NCI-H526 treated with DMSO at 0.1 percent for 48 hours (cell line): ENCODE results near the gene RGS17.
"Not testable (repeated sequence)": the region's sequence is repeated elsewhere in the genome, so short reads cannot be mapped to it uniquely, and the experiment has no call there.

ENCODE experiments used
- DNase-seq: peaks from one replicate; lab custom pipeline; 2025; lab: John Stamatoyannopoulos, UW

The RGS17 gene

GRCh38 chr6:153032255-153032882, 98.7 kb downstream of the RGS17 start:
- no peak for DNase-seq

- no peak for DNase-seq
Observed at GRCh38 chr6:153031335-153031955, 99.6 kb downstream of the RGS17 start.

- no peak for DNase-seq
Observed at GRCh38 chr6:153028963-153029362, 102.1 kb downstream of the RGS17 start.

DNA sequence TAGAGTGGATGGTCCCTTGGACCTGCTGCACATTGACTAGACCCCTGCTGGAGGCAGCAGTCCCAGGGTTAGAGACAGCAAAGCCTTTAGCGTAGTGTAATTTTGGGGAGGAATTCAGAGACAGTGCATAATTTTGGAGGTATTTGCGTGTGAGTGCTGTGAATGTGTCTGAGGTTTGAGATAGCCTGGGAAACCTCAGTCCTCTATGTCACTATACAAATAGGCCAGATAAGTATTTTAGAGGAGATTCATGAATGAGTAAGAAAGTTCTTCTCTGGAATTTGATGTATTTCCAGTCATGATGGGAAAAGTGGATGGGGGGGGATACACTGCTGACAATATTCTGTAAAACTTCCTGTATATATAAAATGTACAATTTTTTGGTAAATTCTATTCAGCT, 102.8 kb downstream of the RGS17 start:
- DNase-seq, result no peak

GRCh38 chr6:153027480-153027879, 103.6 kb downstream of the RGS17 start:
- no peak for DNase-seq

DNA sequence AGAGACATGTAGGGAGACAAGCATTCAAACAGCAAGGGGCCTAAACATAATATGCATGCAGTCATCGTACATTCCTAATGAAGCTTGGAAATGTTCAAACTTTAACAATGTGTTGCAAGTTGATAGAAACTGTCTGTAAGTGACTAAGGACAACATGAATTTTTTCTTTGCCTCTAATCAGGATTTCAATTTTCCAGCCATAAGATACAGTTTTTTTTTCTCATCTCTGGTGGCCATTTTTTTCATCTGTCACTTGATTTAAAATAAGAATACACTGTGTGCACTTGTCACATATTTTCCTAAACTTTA, 106.4 kb downstream of the RGS17 start:
- DNase-seq, result no peak

GRCh38 chr6:153023977-153024708, 106.9 kb downstream of the RGS17 start:
- peak; percentile 48 for DNase-seq

- no peak for DNase-seq
Observed at GRCh38 chr6:153018355-153018754, 112.7 kb downstream of the RGS17 start.

GRCh38 chr6:153016846-153017245, 114.2 kb downstream of the RGS17 start:
- DNase-seq, result no peak

- no peak for DNase-seq
Observed at GRCh38 chr6:153015094-153015640, 115.9 kb downstream of the RGS17 start.

DNA sequence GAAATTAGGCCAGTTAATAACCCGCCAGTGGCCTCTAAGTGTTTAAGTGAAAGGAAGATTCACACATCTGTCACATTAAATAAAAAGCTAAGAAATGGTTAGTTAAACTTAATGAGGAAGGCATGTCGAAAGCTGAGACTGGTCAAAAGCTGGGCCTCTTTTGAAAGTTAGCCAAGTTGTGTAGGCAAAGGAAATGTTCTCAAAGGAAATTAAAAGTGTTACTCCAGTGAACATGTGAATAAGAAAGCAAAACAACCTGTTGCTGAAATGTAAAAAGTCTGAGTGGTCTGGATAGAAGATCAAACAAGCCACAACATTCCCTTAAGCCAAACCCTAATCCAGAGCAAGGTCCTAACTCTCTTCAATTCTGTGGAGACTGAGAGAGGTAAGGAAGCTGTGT, 117.6 kb downstream of the RGS17 start:
- no peak for DNase-seq

DNA sequence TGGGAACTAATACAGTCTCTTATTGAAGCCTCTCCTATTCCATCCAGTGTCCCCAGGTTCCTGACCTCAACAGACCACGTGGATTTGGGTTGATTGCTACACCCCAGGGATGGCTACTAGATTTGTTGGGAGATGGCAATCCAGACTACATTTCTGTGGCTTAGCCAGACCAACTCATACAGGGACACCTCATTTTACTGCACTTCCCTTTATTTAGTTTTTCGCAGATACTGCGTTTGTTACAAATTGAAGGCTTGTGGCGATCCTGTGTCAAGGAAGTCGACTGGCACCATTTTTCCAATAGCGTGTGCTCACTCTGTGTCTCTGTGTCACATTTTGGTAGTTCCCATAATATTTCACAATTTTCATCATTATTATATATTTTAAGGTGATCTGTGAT, 118.2 kb downstream of the RGS17 start:
- DNase-seq, result no peak

DNA sequence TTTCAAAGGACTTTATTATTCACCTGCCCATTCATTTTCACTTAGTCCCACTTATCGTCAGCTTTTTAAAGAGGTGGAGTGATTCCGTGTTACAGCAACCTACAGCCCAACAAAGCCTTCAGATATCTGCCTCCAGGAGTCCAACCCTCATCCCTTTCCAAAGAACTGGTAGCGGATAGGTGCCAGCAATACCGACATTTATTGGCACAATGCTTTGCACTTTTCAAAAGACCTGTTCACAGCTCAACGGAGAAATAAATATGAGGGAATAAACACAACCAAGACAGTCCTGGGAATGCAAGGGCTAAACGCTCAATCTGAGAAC, 127.8 kb downstream of the RGS17 start:
- DNase-seq, result no peak

GRCh38 chr6:153002613-153003365, 128.3 kb downstream of the RGS17 start, which contains the start of gene MTRF1L:
TSS of gene MTRF1L (minus strand) at chr6:153002709. CDS start at chr6:153002685, 24 bp downstream.
- peak; percentile 91 for DNase-seq

DNA sequence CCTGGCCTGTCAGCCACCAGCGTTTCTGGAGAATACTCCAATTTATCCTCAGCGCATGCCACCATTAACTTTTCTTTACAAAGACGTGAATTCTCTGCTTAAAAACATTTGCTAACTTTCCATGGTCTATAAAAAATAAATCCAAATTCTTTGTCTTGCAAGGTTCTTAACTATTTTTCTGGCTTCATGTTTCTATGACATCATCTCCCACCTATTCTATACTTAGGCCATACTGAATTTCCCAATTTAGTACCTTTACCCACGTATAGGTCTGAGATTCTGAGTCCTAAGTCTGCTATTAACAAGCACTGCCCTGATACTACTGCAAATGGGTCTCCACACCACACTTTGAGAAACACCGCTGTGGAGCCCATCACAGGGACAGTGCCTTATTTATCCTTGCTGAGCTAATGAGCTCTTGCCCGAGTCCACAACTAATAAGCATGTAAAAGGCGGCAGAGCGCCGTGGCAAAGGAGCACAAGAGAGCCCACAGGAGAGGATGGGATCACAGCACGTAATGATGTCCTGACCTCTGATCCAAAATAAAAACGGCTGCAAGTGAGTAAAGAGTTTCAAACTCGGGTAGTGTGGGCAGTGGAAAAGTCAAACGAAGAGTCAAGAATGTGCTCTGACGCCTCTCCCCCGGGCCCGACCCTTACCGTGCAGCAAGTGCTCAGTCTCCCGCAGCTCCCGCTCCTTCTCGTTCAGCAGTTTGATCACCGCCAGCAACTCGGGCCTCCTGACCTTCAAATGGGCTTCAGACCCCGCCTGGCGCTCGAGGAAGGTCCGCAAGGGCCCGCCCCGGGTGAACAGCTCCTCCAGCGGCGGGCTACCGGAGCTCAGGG, 129.1 kb downstream of the RGS17 start:
- no peak for DNase-seq

DNA sequence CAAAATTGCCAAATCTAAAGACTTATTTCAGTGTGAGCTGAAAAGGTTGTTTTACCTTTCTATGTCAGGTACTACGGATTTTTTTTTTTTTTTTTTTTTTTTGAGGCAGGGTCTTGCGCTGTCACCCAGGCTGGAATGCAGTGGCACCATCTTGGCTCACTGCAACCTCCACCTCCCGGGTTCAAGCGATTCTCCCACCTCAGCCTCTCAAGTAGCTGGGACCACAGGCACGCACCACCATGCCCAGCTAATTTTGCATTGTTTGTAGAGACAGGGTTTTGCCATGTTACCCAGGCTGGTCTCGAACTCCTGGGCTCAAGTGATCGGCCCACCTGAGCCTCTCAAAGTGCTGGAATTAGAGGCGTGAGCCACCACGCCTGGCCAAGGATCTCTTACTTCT, 130.3 kb downstream of the RGS17 start:
- DNase-seq, result not testable (repeated sequence)

DNA sequence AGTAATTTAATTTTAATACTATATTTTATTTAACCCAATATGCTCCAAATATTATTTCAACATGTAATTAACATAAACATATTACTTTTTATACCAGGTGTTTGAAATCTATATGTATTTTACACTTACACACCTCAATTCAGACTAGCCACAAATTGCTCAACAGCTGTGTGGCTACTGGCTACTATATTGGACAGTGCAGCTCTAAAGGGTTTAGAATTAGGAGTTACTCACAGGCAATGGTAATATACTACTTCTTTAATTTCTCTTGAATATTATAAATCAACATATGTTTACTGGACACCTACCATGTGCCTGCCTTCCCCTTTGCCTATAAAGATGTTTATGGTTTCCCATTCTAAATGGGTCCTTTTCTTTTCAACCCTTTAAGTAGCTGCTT, 130.8 kb downstream of the RGS17 start:
- no peak for DNase-seq

GRCh38 chr6:152999538-152999937, 131.5 kb downstream of the RGS17 start:
- not testable (repeated sequence) for DNase-seq

DNA sequence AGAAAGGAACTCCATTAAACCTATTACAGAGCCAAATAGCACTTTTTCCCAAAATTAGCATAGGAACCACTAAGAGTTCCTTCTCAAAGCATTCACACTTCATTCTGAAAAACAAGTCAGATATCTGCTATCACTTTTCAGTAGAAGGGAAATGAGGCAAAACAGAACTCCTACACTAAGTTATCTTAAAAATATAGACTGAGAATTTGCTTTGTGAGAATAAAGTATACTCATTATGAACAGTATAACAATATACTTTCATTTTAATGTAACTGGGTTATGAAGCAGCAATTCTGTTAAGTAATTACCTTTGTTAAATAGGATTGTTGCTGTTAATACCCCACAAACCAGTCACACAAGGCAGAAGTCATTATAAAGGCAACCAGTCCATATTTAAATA, 137.2 kb downstream of the RGS17 start:
- DNase-seq, result no peak

DNA sequence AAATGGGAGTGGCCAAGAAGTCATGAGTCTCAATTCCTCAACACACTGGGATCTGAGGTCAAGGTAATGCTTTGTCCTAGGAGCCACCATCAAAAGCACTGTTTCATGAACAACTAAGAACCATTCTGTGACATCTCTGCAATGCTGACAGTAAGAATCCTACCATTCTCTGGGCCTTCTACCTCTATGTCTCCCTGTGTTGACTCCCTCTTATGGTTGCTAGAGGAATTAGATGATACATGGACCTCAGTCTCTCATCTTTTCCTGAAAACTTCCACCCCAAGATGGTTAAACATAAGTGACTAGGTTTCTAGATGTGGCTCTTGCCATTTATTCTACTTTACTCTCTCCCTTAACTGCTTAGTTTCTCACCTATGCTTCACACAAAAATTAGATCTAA, 137.7 kb downstream of the RGS17 start:
- no peak for DNase-seq

- no peak for DNase-seq
Observed at GRCh38 chr6:152986978-152987377, 144.1 kb downstream of the RGS17 start.

GRCh38 chr6:152985300-152985699, 145.8 kb downstream of the RGS17 start:
- not testable (repeated sequence) for DNase-seq
